Measurements from ENCODE around the gene IL17RC.
"Not testable (repeated sequence)": the region's sequence is repeated elsewhere in the genome, so short reads cannot be mapped to it uniquely, and the experiment has no call there.

IL17RC gene

GRCh38 chr3:9870978-9871377 lies 45.9 kb upstream of the IL17RC start:
- H3K9me2 ChIP-seq (replicated peaks; ENCODE audit: insufficient read depth, low read length) = no peaks in the 10 kb centered on the region
- H3K27me3 ChIP-seq (replicated peaks; ENCODE audit: insufficient read depth, low read length) = no peaks in the 10 kb centered on the region
- TF ChIP-seq, protein P1, sequence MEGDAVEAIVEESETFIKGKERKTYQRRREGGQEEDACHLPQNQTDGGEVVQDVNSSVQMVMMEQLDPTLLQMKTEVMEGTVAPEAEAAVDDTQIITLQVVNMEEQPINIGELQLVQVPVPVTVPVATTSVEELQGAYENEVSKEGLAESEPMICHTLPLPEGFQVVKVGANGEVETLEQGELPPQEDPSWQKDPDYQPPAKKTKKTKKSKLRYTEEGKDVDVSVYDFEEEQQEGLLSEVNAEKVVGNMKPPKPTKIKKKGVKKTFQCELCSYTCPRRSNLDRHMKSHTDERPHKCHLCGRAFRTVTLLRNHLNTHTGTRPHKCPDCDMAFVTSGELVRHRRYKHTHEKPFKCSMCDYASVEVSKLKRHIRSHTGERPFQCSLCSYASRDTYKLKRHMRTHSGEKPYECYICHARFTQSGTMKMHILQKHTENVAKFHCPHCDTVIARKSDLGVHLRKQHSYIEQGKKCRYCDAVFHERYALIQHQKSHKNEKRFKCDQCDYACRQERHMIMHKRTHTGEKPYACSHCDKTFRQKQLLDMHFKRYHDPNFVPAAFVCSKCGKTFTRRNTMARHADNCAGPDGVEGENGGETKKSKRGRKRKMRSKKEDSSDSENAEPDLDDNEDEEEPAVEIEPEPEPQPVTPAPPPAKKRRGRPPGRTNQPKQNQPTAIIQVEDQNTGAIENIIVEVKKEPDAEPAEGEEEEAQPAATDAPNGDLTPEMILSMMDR (IDR thresholded peaks at IDR 0.05; ENCODE audit: low read length) = no peak
- no peak for TF ChIP-seq EZH2 (optimal IDR thresholded peaks at IDR 0.05; ENCODE audit: low read depth, low read length)
- H3K4me2 ChIP-seq (ENCODE audit: low read depth, low read length) = no peak overlapping the region
- no peaks in the 10 kb centered on the region for H3F3A ChIP-seq (ENCODE audit: insufficient read depth, low read length)
- H3K79me2 ChIP-seq (ENCODE audit: low read length) = no peaks in the 10 kb centered on the region
- H4K20me1 ChIP-seq (ENCODE audit: insufficient read depth, low read length) = no peaks in the 10 kb centered on the region
- DNase-seq = no peak
- H3K4me3 ChIP-seq (ENCODE audit: low read length) = no peak overlapping the region
- no peak overlapping the region for H2AFZ ChIP-seq (ENCODE audit: low read length)
- no peaks in the 10 kb centered on the region for H3K4me1 ChIP-seq (ENCODE audit: low read length)
- no peak overlapping the region for H3K27ac ChIP-seq (ENCODE audit: low read length)
- H3K9ac ChIP-seq (ENCODE audit: low read length) = no peak overlapping the region
- no peaks in the 10 kb centered on the region for H3K36me3 ChIP-seq (replicated peaks; ENCODE audit: insufficient read depth, low read length)
- H3K9me3 ChIP-seq (replicated peaks; ENCODE audit: insufficient read depth, low read length) = no peaks in the 10 kb centered on the region

- not testable (repeated sequence) for H3K9ac ChIP-seq (ENCODE audit: low read length); H3K4me1 ChIP-seq (ENCODE audit: low read length); H3K4me2 ChIP-seq (ENCODE audit: low read depth, low read length); H3K27ac ChIP-seq (ENCODE audit: low read length); H3F3A ChIP-seq (ENCODE audit: insufficient read depth, low read length); H3K27me3 ChIP-seq (replicated peaks; ENCODE audit: insufficient read depth, low read length); DNase-seq; H4K20me1 ChIP-seq (ENCODE audit: insufficient read depth, low read length); H3K9me3 ChIP-seq (replicated peaks; ENCODE audit: insufficient read depth, low read length); H2AFZ ChIP-seq (ENCODE audit: low read length); H3K79me2 ChIP-seq (ENCODE audit: low read length); H3K36me3 ChIP-seq (replicated peaks; ENCODE audit: insufficient read depth, low read length); H3K4me3 ChIP-seq (ENCODE audit: low read length); H3K9me2 ChIP-seq (replicated peaks; ENCODE audit: insufficient read depth, low read length)
Measured at GRCh38 chr3:9872067-9872466, 44.8 kb upstream of the IL17RC start.

DNA sequence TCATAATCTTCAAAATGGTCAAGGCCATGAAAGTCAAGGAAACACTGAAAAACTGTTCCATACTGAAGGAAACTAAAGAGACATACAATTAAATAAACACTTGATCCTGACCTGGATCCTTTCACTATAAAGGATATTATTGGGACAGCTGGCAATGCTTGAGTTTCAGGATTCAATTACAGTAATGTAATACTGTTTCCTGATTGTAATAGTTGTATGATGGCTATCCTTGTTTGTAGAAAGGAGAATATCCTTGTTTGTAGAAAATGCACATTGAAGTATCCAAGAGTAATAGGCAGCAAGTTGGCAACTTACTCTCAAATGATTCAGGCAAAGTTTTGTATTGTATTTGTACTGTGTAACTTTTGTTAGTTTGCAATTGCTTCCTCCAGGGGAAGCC lies 41.5 kb upstream of the IL17RC start:
- Histone ChIP-seq H3K4me2 (ENCODE audit: low read depth, low read length) (no peak overlapping the region), H3K9me2 (replicated peaks; ENCODE audit: insufficient read depth, low read length) (no peaks in the 10 kb centered on the region), H4K20me1 (ENCODE audit: insufficient read depth, low read length) (no peaks in the 10 kb centered on the region), H3K9ac (ENCODE audit: low read length) (no peak overlapping the region), H3K9me3 (replicated peaks; ENCODE audit: insufficient read depth, low read length) (no peaks in the 10 kb centered on the region), H3K27ac (ENCODE audit: low read length) (no peak overlapping the region), H3K4me3 (ENCODE audit: low read length) (no peak overlapping the region), H3K79me2 (ENCODE audit: low read length) (no peaks in the 10 kb centered on the region), H3K4me1 (ENCODE audit: low read length) (no peaks in the 10 kb centered on the region), H3F3A (ENCODE audit: insufficient read depth, low read length) (no peaks in the 10 kb centered on the region), H3K27me3 (replicated peaks; ENCODE audit: insufficient read depth, low read length) (no peaks in the 10 kb centered on the region), H3K36me3 (replicated peaks; ENCODE audit: insufficient read depth, low read length) (no peaks in the 10 kb centered on the region), H2AFZ (ENCODE audit: low read length) (no peak overlapping the region)
- DNase-seq = no peak
- TF ChIP-seq EZH2 (optimal IDR thresholded peaks at IDR 0.05; ENCODE audit: low read depth, low read length) (no peak), EZH2phosphoT487 (IDR thresholded peaks at IDR 0.05; ENCODE audit: low read length) (no peak)
- TF ChIP-seq, protein P1 (IDR thresholded peaks at IDR 0.05; ENCODE audit: low read length) = no peak

- not testable (repeated sequence) for H3K27me3 ChIP-seq (replicated peaks; ENCODE audit: insufficient read depth, low read length); H3K9me3 ChIP-seq (replicated peaks; ENCODE audit: insufficient read depth, low read length); H3K27ac ChIP-seq (ENCODE audit: low read length); H2AFZ ChIP-seq (ENCODE audit: low read length); H4K20me1 ChIP-seq (ENCODE audit: insufficient read depth, low read length); H3K4me1 ChIP-seq (ENCODE audit: low read length); H3K36me3 ChIP-seq (replicated peaks; ENCODE audit: insufficient read depth, low read length); H3K79me2 ChIP-seq (ENCODE audit: low read length); H3F3A ChIP-seq (ENCODE audit: insufficient read depth, low read length); DNase-seq; H3K9me2 ChIP-seq (replicated peaks; ENCODE audit: insufficient read depth, low read length); H3K4me2 ChIP-seq (ENCODE audit: low read depth, low read length); H3K9ac ChIP-seq (ENCODE audit: low read length); H3K4me3 ChIP-seq (ENCODE audit: low read length)
Measured at GRCh38 chr3:9876255-9876654, 40.6 kb upstream of the IL17RC start.
